ENCODE measurements around the gene TMEM144. TPM values are rescaled to one million over a fixed set of nuclear protein-coding genes. Genes with fewer than 3 reads are reported as not detected.

The TMEM144 gene
- total RNA-seq, 1 donor, result 5.6 TPM

GRCh38 chr4:158201876-158202275 is 8.4 kb upstream of the TMEM144 start:
- no peak for TF ChIP-seq CTCF (IDR thresholded peaks at IDR 0.05; ENCODE audit: insufficient read depth, low read length)
- H3K4me3 ChIP-seq (ENCODE audit: low read depth, low read length), result no peak overlapping the region

GRCh38 chr4:158202481-158202880 is 7.8 kb upstream of the TMEM144 start:
- TF ChIP-seq CTCF (IDR thresholded peaks at IDR 0.05; ENCODE audit: insufficient read depth, low read length), result no peak
- H3K4me3 ChIP-seq (ENCODE audit: low read depth, low read length), result no peak overlapping the region
- DNase-seq (ENCODE audit: low read depth), result no peak

More at GRCh38 chr4:158201876-158202275, 8.4 kb upstream of the TMEM144 start:
- DNase-seq (ENCODE audit: low read depth), result no peak

DNA sequence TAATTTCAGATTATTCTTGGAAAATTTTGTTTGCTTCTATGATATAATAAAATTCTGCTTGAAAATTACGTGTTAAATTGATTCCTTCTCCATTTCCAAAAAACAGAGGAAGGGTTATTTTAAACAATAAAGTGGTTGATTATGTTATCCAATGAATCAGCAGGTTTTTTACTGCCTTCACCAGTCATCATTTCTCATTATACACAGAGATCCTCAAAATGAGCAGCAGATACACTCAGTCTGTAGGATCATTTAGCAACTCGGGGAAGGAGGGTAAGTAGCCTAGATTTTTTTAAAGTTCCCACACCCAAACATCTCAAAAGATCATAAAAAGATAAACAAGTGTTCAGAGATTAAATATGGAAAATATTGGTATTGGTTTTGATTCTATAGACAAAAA is 6.8 kb upstream of the TMEM144 start:
- no peak overlapping the region for H3K4me3 ChIP-seq (ENCODE audit: low read depth, low read length)
- no peak for DNase-seq (ENCODE audit: low read depth)

GRCh38 chr4:158203929-158204328 is 6.4 kb upstream of the TMEM144 start:
- no peak overlapping the region for H3K4me3 ChIP-seq (ENCODE audit: low read depth, low read length)
- no peak for DNase-seq (ENCODE audit: low read depth)
- no peak for TF ChIP-seq CTCF (IDR thresholded peaks at IDR 0.05; ENCODE audit: insufficient read depth, low read length)

More for the DNA sequence above, 6.8 kb upstream of the TMEM144 start:
- no peak for TF ChIP-seq CTCF (IDR thresholded peaks at IDR 0.05; ENCODE audit: insufficient read depth, low read length)

- H3K4me3 ChIP-seq (ENCODE audit: low read depth, low read length), result no peak overlapping the region
- peak; percentile 24 for DNase-seq (ENCODE audit: low read depth)
- no peak for TF ChIP-seq CTCF (IDR thresholded peaks at IDR 0.05; ENCODE audit: insufficient read depth, low read length)
Observed at GRCh38 chr4:158208963-158209640, 1.2 kb upstream of the TMEM144 start.

- H3K4me3 ChIP-seq (ENCODE audit: low read depth, low read length), result peak overlapping the region; percentile 62
- DNase-seq (ENCODE audit: low read depth), result no peak
- TF ChIP-seq CTCF (IDR thresholded peaks at IDR 0.05; ENCODE audit: insufficient read depth, low read length), result no peak
Observed at GRCh38 chr4:158211222-158211621, 936 bp downstream of the TMEM144 start.

DNA sequence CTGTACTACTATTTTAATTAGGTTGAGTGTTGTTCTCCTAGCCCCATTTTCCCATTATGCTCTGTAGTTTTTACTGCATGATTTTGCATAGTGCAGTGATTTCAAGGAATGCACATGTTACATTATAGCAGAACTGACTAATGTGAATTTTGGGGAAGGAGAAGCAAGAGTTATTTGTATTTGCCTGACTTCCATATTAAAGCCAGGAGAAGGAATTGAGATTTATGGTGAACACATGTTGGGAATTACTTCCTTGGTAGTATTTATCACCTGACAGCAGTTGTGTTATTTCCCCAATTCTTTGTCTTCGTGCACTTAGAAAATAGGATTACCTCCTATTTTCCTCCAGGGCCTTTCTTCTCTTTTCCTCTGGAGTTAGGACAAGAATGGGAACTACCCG is 3.2 kb downstream of the TMEM144 start:
- no peak for DNase-seq (ENCODE audit: low read depth)
- H3K4me3 ChIP-seq (ENCODE audit: low read depth, low read length), result no peak overlapping the region
- no peak for TF ChIP-seq CTCF (IDR thresholded peaks at IDR 0.05; ENCODE audit: insufficient read depth, low read length)

Data from fibroblast of the aortic adventitia (primary cell).